GM23338 (cell line): ENCODE results near the gene KCNN2. TPM values are rescaled to one million over a fixed set of nuclear protein-coding genes. Genes with fewer than 3 reads are reported as not detected.

Experiments
- ATAC-seq: fragments of 200-7000 bp; cut with Tn5 transposase; 3 replicates; pipeline ENCODE4 v1.9.1; 2020
- DNase-seq: peaks from one replicate; pipeline ENCODE4 v3.0.0-alpha.2; 2015; ENCODE audit warnings: low spot score
- H2AFZ ChIP-seq: fragments of 200-600 bp; sonication (generic); 2 replicates; pipeline ENCODE4 v1.8.0; 2016; ENCODE audit warnings: antibody characterized with exemption, mild to moderate bottlenecking, moderate library complexity
- H3F3A ChIP-seq: fragments of 200-600 bp; sonication (generic); replicated peaks from 2 replicates; pipeline ENCODE4 v1.8.0; 2017; ENCODE audit warnings: antibody characterized with exemption, mixed run types, low read depth
- H3K27ac ChIP-seq: fragments of 200-600 bp; sonication (generic); 2 replicates; pipeline ENCODE4 v1.6.1; 2016; ENCODE audit warnings: low read depth
- H3K27me3 ChIP-seq: fragments of 200-600 bp; sonication (generic); 2 replicates; pipeline ENCODE4 v1.8.0; 2016; ENCODE audit warnings: mild to moderate bottlenecking, mixed run types, moderate library complexity; ENCODE audit not compliant: insufficient read depth
- H3K36me3 ChIP-seq: fragments of 200-600 bp; sonication (generic); 2 replicates; pipeline ENCODE4 v1.8.0; 2016; ENCODE audit warnings: mild to moderate bottlenecking; ENCODE audit not compliant: insufficient read depth
- H3K4me1 ChIP-seq: fragments of 200-600 bp; sonication (generic); 2 replicates; pipeline ENCODE4 v1.8.0; 2016; ENCODE audit warnings: mild to moderate bottlenecking, moderate library complexity; ENCODE audit not compliant: insufficient read depth
- H3K4me2 ChIP-seq: fragments of 200-600 bp; sonication (generic); 2 replicates; pipeline ENCODE4 v1.7.1; 2017; ENCODE audit warnings: mixed run types
- H3K4me3 ChIP-seq: fragments of 200-600 bp; sonication (generic); 2 replicates; pipeline ENCODE4 v1.6.1; 2016; ENCODE audit warnings: mixed run types
- H3K79me2 ChIP-seq: fragments of 200-600 bp; sonication (generic); replicated peaks from 2 replicates; pipeline ENCODE4 v1.8.0; 2017; ENCODE audit warnings: mild to moderate bottlenecking; ENCODE audit not compliant: insufficient read depth
- H3K9me2 ChIP-seq: fragments of 200-600 bp; sonication (generic); 2 replicates; pipeline ENCODE4 v1.8.0; 2017; ENCODE audit not compliant: insufficient read depth
- H4K20me1 ChIP-seq: fragments of 200-600 bp; sonication (generic); replicated peaks from 2 replicates; pipeline ENCODE4 v1.8.0; 2017; ENCODE audit warnings: mild to moderate bottlenecking; ENCODE audit not compliant: insufficient read depth
- H3K27ac Mint-ChIP-seq: 2 replicates; pipeline ENCODE4 v1.8.0; 2020; ENCODE audit warnings: inconsistent platforms, mild to moderate bottlenecking, moderate library complexity, mixed read lengths
- H3K27me3 Mint-ChIP-seq: 3 replicates; pipeline ENCODE4 v1.8.0; 2022; ENCODE audit warnings: low read depth, mild to moderate bottlenecking, moderate library complexity, mixed read lengths, inconsistent platforms; ENCODE audit not compliant: insufficient read depth, poor library complexity
- H3K36me3 Mint-ChIP-seq: 3 replicates; pipeline ENCODE4 v1.8.0; 2021; ENCODE audit warnings: low read depth, mild to moderate bottlenecking, inconsistent platforms, moderate library complexity, mixed read lengths
- H3K4me1 Mint-ChIP-seq: 3 replicates; pipeline ENCODE4 v1.8.0; 2020; ENCODE audit warnings: mild to moderate bottlenecking, inconsistent platforms, mixed read lengths
- H3K4me3 Mint-ChIP-seq: 3 replicates; pipeline ENCODE4 v1.8.0; 2021; ENCODE audit warnings: moderate library complexity, mild to moderate bottlenecking, inconsistent platforms, mixed read lengths
- H3K9me3 Mint-ChIP-seq: 3 replicates; pipeline ENCODE4 v1.8.0; 2020; ENCODE audit warnings: moderate library complexity, mild to moderate bottlenecking, inconsistent platforms, mixed read lengths
- CREB1 ChIP-seq: fragments of 250-450 bp; sonication (Bioruptor Pico); IDR thresholded peaks from 2 replicates; pipeline ENCODE4 v1.5.0; 2020; ENCODE audit warnings: low read depth, mild to moderate bottlenecking, moderate library complexity
- EZH2 ChIP-seq: fragments of 200-600 bp; sonication (generic); IDR thresholded peaks from one replicate; pipeline ENCODE4 v1.8.0; 2017; ENCODE audit warnings: antibody characterized with exemption, mild to moderate bottlenecking, low read depth; ENCODE audit not compliant: unreplicated experiment
- EZH2phosphoT487 ChIP-seq: fragments of 200-600 bp; sonication (generic); IDR thresholded peaks from one replicate; pipeline ENCODE4 v1.8.1; 2018; ENCODE audit warnings: antibody characterized with exemption; ENCODE audit not compliant: unreplicated experiment
- JUNB ChIP-seq: IDR thresholded peaks from one replicate; pipeline ENCODE4 v1.6.1; 2016; ENCODE audit warnings: antibody characterized with exemption; ENCODE audit not compliant: unreplicated experiment
- NANOG ChIP-seq: IDR thresholded peaks from 2 replicates; pipeline ENCODE4 v1.6.1; 2016; ENCODE audit warnings: antibody characterized with exemption, borderline replicate concordance
- POLR2AphosphoS5 ChIP-seq: IDR thresholded peaks from 2 replicates; pipeline ENCODE4 v1.6.1; 2016; ENCODE audit warnings: antibody characterized with exemption, low read depth
- STAT1 ChIP-seq: IDR thresholded peaks from one replicate; pipeline ENCODE4 v1.6.1; 2016; ENCODE audit warnings: antibody characterized with exemption; ENCODE audit not compliant: unreplicated experiment
- ZNF114 ChIP-seq: fragments of 250-450 bp; sonication (Bioruptor Pico); IDR thresholded peaks from 2 replicates; pipeline ENCODE4 v1.5.0; 2020; ENCODE audit warnings: mild to moderate bottlenecking, moderate library complexity
- ZNF331 ChIP-seq: fragments of 250-450 bp; sonication (Bioruptor Pico); IDR thresholded peaks from 2 replicates; pipeline ENCODE4 v1.5.0; 2020; ENCODE audit warnings: low read depth, mild to moderate bottlenecking, moderate library complexity
- polyA plus RNA-seq: library from polyadenylated mRNA; unstranded; fragments of >200 nt; fragmentation: Nextera tagmentation; extraction: Ambion mirVana; gene quantifications from 2 replicates; pipeline ENCODE4 v1.2.1, GENCODE V29; 2016
- total RNA-seq: library from RNA; depleted of rRNA; stranded (reverse); fragments of >200 nt; shearing (Covaris generic); gene quantifications from 2 replicates; pipeline ENCODE4 v1.2.3, GENCODE V29; 2014
- TF ChIP-seq, protein P1 (sequence below): fragments of 250-450 bp; sonication (Bioruptor Pico); IDR thresholded peaks from 2 replicates; pipeline ENCODE4 v1.5.0; 2020; ENCODE audit warnings: mild to moderate bottlenecking, moderate library complexity
- TF ChIP-seq, protein P2 (sequence below): IDR thresholded peaks from 2 replicates; pipeline ENCODE4 v1.6.1; 2016; ENCODE audit warnings: antibody characterized with exemption
- TF ChIP-seq, protein P3 (sequence below): IDR thresholded peaks from one replicate; pipeline ENCODE4 v1.6.1; 2018; ENCODE audit warnings: antibody characterized with exemption; ENCODE audit not compliant: unreplicated experiment
- TF ChIP-seq, protein P4 (sequence below), 2 experiments: fragments of 200-600 bp in 1 of 2; sonication (generic) in 1 of 2; conservative IDR thresholded peaks; 2 replicates each; pipeline versions ENCODE4 v1.5.1 to v1.6.1; 2016 to 2017; ENCODE audit warnings: antibody characterized with exemption in 2 of 2, low read depth in 2 of 2, mild to moderate bottlenecking in 2 of 2, moderate library complexity in 1 of 2

KCNN2 gene
- total and polyA plus RNA-seq, 2 experiments from 2014 or later: 14.7 to 15.9 TPM

DNA sequence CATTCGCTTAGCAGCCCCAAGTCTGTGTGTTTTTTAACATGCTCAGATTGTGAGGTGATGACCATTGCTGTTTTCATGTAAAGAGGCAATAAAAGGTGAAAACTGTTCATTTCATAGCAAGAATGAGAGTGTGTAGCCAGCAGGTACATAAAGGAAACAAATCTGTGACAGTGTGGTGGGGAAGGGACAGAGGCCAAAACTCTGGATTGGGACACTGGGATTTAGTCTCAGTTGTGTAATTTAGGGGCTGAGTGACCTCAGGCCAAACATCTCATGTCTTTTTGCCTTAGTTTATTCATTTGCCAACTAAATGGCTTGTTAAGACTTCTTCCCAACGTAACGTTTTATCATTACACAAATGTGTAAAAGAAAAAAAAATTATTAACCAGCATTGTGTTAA, 47.0 kb downstream of the KCNN2 start (continued):
- TF ChIP-seq ZNF331 (CRISPR knock-in tag) (no peak), NANOG (no peak), EZH2phosphoT487 (no peak), JUNB (no peak)

DNA sequence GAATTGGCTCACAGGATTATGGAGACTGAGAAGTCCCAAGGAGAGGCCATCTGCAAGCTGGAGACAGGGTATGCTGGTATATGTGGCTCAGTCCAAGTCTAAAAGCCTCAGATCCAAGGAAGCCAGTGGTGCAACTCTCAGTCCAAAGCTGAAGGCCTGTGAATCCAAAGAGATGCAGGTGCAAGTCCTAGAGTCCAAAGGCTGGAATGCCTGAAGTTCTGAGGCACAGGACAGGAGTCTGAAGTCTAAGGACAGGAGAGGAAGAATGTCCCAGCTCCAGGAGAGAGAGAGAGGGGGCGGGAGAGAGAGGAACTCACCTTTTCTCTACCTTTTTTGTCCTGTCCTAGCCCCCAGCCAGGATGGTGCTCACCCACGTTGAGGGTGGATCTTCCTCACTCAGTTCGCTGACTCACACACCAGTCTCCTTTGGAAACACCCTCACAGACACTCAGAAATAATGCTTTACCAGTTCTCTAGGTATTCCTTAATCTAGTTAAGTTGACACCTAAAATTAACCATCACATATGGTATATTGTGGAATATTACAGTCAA, 49.6 kb downstream of the KCNN2 start:
- ATAC-seq (peak; percentile 55), DNase-seq (no peak)
- no peak overlapping the region for H3K27ac ChIP-seq
- no peaks in the 10 kb centered on the region for H3K27me3 ChIP-seq
- H3K36me3 ChIP-seq: no peaks in the 10 kb centered on the region
- H3K79me2 ChIP-seq: peaks cover 96% of the 10 kb centered on the region
- no peak overlapping the region for H2AFZ ChIP-seq
- H3K9me2 ChIP-seq: no peaks in the 10 kb centered on the region
- no peaks in the 10 kb centered on the region for H3K36me3 Mint-ChIP-seq
- peaks cover 9% of the 10 kb centered on the region for H4K20me1 ChIP-seq
- no peaks in the 10 kb centered on the region for H3F3A ChIP-seq
- H3K4me2 ChIP-seq: no peak overlapping the region
- H3K4me1 Mint-ChIP-seq: peaks cover 42% of the 10 kb centered on the region
- no peak overlapping the region for H3K4me3 Mint-ChIP-seq
- no peak overlapping the region for H3K4me3 ChIP-seq
- H3K9me3 Mint-ChIP-seq: no peaks in the 10 kb centered on the region
- peak overlapping the region; percentile 79; the same call in 1 of the 2 replicates for H3K27ac Mint-ChIP-seq
- H3K4me1 ChIP-seq: peaks cover 22% of the 10 kb centered on the region
- TF ChIP-seq POLR2AphosphoS5 (no peak), STAT1 (no peak), EZH2phosphoT487 (no peak), JUNB (no peak), NANOG (no peak), EZH2 (no peak), ZNF331 (CRISPR knock-in tag) (no peak), CREB1 (CRISPR knock-in tag) (no peak), ZNF114 (CRISPR knock-in tag) (no peak)
- TF ChIP-seq, protein P1, sequence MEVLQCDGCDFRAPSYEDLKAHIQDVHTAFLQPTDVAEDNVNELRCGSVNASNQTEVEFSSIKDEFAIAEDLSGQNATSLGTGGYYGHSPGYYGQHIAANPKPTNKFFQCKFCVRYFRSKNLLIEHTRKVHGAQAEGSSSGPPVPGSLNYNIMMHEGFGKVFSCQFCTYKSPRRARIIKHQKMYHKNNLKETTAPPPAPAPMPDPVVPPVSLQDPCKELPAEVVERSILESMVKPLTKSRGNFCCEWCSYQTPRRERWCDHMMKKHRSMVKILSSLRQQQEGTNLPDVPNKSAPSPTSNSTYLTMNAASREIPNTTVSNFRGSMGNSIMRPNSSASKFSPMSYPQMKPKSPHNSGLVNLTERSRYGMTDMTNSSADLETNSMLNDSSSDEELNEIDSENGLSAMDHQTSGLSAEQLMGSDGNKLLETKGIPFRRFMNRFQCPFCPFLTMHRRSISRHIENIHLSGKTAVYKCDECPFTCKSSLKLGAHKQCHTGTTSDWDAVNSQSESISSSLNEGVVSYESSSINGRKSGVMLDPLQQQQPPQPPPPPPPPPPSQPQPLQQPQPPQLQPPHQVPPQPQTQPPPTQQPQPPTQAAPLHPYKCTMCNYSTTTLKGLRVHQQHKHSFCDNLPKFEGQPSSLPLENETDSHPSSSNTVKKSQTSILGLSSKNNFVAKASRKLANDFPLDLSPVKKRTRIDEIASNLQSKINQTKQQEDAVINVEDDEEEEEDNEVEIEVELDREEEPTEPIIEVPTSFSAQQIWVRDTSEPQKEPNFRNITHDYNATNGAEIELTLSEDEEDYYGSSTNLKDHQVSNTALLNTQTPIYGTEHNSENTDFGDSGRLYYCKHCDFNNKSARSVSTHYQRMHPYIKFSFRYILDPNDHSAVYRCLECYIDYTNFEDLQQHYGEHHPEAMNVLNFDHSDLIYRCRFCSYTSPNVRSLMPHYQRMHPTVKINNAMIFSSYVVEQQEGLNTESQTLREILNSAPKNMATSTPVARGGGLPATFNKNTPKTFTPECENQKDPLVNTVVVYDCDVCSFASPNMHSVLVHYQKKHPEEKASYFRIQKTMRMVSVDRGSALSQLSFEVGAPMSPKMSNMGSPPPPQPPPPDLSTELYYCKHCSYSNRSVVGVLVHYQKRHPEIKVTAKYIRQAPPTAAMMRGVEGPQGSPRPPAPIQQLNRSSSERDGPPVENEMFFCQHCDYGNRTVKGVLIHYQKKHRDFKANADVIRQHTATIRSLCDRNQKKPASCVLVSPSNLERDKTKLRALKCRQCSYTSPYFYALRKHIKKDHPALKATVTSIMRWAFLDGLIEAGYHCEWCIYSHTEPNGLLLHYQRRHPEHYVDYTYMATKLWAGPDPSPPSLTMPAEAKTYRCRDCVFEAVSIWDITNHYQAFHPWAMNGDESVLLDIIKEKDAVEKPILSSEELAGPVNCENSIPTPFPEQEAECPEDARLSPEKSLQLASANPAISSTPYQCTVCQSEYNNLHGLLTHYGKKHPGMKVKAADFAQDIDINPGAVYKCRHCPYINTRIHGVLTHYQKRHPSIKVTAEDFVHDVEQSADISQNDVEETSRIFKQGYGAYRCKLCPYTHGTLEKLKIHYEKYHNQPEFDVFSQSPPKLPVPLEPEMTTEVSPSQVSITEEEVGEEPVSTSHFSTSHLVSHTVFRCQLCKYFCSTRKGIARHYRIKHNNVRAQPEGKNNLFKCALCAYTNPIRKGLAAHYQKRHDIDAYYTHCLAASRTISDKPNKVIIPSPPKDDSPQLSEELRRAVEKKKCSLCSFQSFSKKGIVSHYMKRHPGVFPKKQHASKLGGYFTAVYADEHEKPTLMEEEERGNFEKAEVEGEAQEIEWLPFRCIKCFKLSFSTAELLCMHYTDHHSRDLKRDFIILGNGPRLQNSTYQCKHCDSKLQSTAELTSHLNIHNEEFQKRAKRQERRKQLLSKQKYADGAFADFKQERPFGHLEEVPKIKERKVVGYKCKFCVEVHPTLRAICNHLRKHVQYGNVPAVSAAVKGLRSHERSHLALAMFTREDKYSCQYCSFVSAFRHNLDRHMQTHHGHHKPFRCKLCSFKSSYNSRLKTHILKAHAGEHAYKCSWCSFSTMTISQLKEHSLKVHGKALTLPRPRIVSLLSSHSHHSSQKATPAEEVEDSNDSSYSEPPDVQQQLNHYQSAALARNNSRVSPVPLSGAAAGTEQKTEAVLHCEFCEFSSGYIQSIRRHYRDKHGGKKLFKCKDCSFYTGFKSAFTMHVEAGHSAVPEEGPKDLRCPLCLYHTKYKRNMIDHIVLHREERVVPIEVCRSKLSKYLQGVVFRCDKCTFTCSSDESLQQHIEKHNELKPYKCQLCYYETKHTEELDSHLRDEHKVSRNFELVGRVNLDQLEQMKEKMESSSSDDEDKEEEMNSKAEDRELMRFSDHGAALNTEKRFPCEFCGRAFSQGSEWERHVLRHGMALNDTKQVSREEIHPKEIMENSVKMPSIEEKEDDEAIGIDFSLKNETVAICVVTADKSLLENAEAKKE (CRISPR knock-in tag): no peak
- TF ChIP-seq, protein P2, sequence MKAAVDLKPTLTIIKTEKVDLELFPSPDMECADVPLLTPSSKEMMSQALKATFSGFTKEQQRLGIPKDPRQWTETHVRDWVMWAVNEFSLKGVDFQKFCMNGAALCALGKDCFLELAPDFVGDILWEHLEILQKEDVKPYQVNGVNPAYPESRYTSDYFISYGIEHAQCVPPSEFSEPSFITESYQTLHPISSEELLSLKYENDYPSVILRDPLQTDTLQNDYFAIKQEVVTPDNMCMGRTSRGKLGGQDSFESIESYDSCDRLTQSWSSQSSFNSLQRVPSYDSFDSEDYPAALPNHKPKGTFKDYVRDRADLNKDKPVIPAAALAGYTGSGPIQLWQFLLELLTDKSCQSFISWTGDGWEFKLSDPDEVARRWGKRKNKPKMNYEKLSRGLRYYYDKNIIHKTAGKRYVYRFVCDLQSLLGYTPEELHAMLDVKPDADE: no peak
- TF ChIP-seq, protein P3, sequence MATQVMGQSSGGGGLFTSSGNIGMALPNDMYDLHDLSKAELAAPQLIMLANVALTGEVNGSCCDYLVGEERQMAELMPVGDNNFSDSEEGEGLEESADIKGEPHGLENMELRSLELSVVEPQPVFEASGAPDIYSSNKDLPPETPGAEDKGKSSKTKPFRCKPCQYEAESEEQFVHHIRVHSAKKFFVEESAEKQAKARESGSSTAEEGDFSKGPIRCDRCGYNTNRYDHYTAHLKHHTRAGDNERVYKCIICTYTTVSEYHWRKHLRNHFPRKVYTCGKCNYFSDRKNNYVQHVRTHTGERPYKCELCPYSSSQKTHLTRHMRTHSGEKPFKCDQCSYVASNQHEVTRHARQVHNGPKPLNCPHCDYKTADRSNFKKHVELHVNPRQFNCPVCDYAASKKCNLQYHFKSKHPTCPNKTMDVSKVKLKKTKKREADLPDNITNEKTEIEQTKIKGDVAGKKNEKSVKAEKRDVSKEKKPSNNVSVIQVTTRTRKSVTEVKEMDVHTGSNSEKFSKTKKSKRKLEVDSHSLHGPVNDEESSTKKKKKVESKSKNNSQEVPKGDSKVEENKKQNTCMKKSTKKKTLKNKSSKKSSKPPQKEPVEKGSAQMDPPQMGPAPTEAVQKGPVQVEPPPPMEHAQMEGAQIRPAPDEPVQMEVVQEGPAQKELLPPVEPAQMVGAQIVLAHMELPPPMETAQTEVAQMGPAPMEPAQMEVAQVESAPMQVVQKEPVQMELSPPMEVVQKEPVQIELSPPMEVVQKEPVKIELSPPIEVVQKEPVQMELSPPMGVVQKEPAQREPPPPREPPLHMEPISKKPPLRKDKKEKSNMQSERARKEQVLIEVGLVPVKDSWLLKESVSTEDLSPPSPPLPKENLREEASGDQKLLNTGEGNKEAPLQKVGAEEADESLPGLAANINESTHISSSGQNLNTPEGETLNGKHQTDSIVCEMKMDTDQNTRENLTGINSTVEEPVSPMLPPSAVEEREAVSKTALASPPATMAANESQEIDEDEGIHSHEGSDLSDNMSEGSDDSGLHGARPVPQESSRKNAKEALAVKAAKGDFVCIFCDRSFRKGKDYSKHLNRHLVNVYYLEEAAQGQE: no peak
- TF ChIP-seq, protein P4, sequence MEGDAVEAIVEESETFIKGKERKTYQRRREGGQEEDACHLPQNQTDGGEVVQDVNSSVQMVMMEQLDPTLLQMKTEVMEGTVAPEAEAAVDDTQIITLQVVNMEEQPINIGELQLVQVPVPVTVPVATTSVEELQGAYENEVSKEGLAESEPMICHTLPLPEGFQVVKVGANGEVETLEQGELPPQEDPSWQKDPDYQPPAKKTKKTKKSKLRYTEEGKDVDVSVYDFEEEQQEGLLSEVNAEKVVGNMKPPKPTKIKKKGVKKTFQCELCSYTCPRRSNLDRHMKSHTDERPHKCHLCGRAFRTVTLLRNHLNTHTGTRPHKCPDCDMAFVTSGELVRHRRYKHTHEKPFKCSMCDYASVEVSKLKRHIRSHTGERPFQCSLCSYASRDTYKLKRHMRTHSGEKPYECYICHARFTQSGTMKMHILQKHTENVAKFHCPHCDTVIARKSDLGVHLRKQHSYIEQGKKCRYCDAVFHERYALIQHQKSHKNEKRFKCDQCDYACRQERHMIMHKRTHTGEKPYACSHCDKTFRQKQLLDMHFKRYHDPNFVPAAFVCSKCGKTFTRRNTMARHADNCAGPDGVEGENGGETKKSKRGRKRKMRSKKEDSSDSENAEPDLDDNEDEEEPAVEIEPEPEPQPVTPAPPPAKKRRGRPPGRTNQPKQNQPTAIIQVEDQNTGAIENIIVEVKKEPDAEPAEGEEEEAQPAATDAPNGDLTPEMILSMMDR (conservative IDR thresholded peaks at IDR 0.05; ENCODE audit: low read depth in 2 of 2): no peak
- H3K27me3 Mint-ChIP-seq: no peaks in the 10 kb centered on the region
